EH (cell line): ENCODE results near the gene AFDN.

Source experiments
- DNase-seq: peaks from one replicate; pipeline ENCODE4 v3.0.0-alpha.2; 2015; ENCODE audit warnings: low read depth

The AFDN gene

DNA sequence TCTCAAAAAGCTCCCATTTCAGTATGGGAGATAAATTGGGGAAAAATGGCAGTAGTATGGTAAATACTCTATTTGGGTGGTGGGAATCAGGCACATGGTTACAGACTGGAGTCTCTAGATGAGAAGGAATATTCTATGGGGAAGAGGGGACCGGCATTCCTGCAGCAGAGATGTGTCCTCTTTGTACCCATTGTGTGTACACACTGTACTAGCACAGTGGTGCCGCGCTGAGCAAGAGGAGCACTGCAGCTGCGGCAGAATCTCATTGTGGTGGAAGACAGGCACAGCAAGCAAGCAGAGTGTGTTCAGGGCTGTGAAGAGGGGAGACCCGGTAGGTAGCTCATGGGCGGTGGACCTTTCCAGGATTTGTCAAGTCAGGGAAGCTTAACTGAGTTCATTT lies 13.0 kb downstream of the AFDN start:
- DNase-seq = no peak

DNA sequence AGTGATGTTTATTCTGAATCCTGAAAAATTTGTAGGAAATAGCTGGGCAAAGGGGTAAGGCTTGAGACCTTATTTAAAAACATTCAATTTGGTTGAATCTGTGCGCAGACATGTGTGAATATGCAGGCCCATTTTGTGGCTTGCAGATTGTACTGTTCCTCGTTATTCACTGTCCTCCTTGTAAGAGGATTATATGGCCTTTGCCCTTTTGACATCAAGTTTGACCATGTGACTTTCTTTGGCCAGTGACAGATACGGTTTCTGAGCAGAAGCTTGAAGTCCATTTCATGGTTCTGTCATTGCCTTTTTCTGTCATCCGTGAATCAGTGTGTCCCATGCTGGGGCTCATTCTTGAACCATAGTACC lies 13.4 kb downstream of the AFDN start:
- DNase-seq = no peak

- DNase-seq = no peak
Observed at GRCh38 chr6:167840526-167841179, 13.9 kb downstream of the AFDN start.

- DNase-seq = no peak
Observed at GRCh38 chr6:167841981-167842380, 15.3 kb downstream of the AFDN start.

DNA sequence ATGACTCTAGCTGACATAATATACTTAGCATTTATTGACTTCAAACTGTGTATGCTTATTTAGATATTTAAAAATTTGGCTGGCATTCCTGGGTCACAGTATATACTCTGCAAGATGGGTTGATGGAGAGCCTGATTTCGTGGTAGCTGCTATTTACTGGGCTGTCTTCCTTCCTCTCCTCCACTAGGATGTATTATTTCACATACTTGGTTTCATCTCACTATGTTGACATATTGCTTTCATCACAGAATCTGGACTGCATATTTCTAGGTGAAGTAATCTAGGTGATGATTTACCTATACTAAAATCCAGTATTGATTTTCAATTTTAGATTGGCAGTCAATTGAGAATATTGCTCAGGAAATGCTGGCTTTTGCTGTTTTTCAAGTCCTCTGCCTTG lies 15.7 kb downstream of the AFDN start:
- no peak for DNase-seq

GRCh38 chr6:167843023-167843422 lies 16.3 kb downstream of the AFDN start:
- no peak for DNase-seq

- no peak for DNase-seq
Observed at GRCh38 chr6:167845856-167846255, 19.1 kb downstream of the AFDN start.

DNA sequence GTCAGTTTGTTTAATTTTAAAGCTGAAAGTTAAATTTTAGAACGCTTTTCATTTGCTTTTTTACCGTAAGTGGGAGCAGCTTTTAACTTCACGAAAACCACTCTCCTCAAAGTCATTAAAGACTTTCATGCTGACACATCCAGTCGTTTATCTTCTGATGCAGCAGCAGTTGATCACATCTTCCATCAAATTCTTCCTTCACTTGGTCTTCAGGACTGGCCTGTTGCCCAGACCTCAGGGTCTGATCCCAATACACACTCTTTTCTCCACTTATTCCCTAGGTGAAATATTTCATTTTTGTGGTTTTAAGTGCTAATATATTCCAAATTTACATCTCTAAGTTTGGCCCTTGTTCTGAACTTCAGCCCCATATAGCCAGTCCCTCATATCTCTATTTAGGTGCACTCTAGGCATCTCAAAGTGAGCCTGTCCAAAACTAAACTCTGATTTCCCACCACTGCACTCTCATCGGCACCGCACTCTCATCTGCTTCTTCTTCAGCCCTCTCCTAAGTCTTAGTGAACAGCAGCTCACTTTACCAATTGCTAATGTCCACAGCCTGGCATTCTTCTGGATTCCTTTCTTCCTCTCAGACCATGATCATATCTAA lies 20.4 kb downstream of the AFDN start:
- peak; percentile 20 for DNase-seq

DNA sequence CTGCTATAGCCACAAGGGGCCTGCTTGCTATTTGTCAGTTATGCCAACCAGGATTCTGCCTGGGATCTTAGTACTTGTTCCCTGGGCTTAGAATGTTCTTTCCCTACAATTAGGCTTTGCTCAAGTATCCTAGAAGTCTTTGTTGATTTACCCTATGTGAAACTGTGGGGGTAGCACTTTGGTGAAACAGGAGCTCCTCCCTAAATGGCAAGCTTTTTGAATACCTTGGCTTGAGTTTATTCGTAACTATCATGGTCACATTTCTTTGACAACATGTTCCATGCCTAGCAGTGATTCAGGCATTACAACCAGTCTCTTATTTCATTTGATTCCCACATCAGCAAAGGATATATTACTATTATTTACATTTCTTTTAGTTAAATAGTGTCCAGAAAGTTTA lies 21.2 kb downstream of the AFDN start:
- no peak for DNase-seq

GRCh38 chr6:167848783-167849182 lies 22.1 kb downstream of the AFDN start:
- DNase-seq = no peak

DNA sequence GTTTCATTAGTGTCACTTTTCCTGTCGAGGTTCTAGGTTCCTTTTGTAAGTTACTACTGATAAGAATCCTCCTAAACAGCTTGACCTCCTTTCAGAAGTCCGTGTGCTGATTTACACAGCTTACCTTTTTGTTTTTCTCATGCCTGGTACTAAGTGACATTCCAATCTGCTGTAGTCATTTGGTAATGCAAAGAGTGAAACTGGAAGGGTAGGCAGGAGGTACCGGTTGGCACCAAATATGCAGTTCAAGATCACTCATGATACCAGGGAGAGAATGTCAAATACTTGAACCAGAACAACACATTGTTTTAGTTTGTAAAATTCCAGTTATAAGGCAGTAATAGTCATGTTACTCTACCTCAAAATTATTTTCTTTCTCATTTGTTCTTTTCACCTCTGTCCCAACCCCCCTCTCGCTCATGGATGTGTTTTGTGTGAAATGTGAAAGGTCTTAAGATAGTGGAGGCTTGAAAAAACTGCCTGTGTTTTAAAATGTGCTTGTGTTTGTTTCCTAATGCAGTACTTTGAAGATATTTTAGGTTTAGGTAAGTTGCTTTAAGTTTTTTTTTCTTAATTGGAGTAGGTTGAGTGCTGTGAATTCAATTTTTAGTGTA lies 23.2 kb downstream of the AFDN start:
- DNase-seq = peak; percentile 22

DNA sequence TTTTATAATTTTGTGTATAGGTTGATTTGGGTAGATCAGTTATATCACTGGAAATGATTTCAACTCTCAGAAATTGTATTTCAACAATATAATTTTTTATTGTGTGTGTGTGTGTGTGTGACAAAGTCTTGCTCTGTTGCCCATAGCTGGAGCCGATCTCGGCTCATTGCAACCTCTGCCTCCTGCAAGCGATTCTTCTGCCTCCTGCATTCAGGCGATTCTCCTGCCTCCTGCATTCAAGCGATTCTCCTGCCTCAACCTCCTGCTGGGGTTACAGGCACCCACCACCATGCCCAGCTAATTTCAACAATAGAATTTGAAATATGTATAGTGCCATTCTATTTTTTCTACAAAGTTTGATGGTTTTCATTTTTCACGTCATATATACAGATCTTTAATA lies 24.1 kb downstream of the AFDN start:
- no peak for DNase-seq

DNA sequence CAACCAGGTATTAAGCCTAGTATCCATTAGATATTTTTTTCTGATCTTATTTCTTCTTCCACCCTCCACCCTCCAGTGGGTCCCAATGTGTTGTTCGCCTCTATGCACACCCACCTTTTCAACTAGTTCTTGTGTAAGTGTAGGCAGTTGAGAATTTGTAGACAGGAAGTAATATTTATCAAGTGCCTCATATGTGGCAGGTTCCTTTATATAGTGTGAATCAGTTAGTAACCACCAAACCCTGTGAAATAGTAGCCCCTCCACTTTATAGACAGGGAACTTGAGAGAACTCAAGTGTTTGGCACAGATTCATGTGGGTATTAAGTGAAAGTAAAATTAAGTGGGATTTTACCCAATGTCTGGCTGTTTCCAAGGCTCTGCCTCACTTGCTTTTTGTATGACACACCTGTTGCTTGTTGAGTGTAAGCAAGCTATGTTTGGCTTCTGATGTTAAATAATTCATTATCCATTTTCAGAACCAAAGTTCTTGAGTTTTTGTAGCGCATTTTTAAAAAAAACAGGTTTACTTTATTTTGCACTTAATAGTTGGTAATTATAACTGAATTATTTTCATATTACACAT lies 24.8 kb downstream of the AFDN start:
- DNase-seq = no peak

DNA sequence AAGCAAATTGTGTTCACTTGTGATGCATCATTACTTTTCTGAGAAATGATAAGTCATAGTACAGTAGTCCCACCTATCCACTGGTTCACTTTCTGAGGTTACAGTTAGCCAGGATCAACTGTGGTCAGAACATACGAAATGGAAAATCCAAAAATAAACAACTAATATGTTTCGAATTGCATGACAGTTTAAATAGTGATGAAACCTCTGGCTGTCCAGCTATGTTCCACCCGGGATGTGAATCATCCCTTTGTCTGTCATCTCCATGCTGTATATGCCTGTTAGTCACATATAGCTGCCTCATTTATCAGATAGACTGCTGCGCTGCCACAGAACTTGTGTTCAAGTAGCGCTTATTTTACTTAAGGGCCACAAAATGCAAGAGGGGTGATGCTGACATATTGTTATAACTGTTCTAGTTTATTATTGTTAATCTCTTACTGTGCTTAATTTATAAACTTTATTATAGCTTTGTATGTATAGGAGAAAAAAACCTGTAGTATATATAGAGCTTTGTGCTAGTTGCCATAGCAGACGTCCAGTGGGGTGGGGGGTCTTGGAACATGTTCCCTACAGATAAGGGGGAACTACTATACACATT lies 29.2 kb downstream of the AFDN start:
- peak; percentile 94 for DNase-seq

DNA sequence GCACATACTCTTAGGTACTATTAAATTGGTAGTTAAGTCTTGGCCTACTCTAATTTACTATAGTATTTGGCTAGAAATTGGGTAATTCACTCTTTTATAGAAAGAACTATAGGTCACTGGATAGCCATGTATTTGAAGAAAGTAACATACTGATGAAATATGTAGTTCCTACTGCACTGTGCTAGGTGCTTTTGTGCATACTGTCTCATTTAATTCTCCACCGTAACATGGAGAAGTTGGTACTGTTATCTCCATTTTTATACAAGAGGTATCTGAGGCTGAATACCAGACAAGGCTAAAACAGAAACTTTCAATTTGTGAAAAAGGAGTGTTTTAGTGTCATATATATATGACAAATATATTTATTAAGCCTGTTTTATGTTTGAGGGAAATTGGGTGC lies 29.8 kb downstream of the AFDN start:
- no peak for DNase-seq

DNA sequence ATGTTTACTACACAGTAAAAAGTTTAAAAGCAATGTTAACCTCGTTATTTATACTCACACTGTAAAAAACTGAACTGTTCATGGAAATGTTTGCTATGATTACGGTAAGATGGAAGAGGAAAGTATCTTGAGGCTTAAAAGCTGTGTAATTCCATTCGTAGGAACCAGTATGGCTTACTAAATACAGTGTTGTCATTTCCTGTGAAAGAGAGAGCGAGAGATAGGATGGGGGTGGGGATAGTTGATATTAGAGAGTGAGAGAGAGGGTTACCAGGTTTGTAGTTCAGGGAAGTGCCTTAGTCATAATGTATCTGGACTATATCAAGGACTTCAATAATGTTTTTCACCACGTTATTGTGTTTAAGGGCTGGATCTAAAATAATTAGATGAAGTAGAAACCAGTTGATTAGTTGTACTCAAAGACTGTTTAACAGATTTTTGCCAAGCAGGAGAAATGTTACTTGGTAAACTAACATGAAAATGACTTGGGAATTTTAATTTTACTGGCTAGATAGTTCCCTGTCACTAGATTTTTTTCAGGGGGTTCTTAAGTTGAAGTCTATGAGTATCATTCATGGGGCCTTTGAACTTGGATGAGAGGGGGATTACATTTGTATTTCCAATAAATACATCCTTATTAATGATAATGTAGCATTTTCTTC lies 30.4 kb downstream of the AFDN start:
- DNase-seq = peak; percentile 22

- peak; percentile 64 for DNase-seq
Observed at GRCh38 chr6:167858086-167858591, 31.4 kb downstream of the AFDN start.

DNA sequence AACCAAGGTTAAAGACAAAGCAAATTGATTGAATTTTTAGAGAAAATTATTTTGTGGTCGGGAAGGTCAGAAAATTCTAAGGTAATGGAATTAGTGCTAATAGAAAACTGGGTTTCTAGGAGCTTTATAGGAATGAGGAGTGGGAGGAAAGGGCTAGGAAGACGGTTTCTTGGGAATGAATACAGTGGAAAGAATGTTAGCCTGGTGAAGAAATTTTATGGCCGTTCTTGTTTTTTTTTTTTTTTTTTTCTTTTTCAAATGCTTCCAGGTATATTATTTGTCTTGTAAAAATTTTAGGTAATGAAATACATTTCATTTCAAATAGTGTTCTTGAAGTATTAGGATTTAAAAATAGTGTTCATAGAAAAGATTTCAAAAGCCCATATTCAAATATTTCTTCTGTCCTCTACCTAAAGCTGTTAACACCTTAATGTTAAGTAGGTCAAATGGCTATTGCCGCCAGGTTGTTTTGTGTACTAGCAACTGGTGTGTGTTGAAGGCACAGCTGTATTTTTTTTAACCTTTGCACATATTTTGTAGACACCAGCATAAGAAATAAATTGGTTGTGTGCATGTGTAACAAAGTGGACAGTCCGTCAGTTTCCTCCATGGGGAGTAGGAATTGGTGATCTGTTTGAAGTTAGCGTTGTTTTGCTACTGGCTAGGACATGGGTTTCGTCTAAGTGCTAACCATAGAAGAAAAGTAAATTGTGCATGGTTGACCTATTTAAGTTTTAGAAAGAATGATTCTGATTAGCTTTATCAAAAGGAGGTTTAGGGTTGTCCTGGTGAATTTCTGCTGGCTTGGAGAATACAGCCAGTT lies 32.3 kb downstream of the AFDN start:
- DNase-seq = no peak

DNA sequence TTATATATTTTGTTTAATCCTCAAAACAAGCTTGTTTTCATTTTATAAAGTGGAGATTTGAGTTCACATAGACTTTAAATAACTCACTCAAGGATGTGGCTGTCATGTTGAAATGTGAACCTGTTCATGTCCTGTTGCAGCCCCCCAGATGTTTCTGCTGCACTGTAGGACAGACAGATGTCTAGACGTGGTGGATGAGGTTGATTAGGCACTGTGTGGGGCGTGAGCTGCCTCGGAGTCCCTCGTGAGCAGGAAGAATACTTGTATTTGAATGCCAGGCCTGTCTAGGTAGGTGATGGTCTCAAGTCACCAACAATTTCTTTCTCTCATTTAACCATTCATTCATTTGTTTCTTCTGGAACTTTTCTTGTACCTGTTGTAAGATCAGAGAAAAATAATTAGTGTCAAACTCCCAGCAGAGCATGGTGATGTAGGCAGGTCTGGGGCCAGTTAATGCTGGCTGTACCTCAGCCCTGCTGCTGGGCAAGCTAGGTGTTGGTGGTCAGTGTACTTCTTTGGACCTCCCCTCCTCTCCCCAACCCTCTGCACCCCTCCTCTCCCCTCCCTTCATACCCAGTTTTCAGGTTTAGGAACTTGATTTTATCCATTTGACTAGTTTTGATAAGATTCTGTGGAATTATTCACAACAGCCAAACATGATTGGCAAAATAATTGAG lies 34.0 kb downstream of the AFDN start:
- DNase-seq = no peak

DNA sequence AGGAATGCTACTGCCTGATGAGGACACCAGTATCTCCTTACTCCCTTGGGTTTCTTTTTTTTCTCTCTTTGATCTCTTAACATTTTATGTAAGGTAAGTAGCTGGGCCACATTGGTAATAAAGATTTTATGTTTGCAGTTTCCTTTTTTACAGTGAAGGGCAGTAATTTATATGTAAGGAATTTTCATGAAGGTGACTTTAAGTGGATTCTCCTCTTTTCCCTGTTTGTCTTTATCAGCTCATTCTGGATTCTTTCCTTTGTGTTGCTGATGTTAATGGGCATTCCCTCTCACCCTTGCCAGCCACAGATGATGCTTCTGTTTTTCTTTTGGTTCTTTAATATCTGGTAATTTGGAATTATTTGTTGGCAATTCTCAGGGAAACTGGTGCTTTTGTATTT lies 34.7 kb downstream of the AFDN start:
- DNase-seq = no peak

DNA sequence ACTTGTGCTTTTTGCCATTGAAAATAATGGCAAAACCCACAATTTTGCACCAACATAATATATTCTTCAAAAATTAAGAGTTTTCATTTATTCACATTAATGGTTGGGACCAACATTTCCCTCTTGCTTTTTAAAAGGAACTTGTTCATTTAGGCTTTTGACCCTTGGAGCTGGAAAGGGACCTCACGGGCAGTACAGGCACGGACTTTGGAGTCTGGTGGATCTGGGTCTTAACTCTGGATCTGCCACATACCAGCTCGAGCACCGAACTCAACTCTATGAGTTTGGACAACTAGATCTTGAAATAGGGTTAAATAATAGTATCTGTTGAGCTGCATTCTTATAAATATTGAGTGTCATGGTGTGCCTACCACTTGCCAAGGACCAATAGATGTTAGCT lies 37.2 kb downstream of the AFDN start:
- DNase-seq = no peak
